ENCODE results near the gene TYMP. TPM values are rescaled to one million over a fixed set of nuclear protein-coding genes. Genes with fewer than 3 reads are reported as not detected.
"Not testable (repeated sequence)": the region's sequence is repeated elsewhere in the genome, so short reads cannot be mapped to it uniquely, and the experiment has no call there.

The TYMP gene
- total RNA-seq, 1 donor from 2014 or later = 56.6 TPM

DNA sequence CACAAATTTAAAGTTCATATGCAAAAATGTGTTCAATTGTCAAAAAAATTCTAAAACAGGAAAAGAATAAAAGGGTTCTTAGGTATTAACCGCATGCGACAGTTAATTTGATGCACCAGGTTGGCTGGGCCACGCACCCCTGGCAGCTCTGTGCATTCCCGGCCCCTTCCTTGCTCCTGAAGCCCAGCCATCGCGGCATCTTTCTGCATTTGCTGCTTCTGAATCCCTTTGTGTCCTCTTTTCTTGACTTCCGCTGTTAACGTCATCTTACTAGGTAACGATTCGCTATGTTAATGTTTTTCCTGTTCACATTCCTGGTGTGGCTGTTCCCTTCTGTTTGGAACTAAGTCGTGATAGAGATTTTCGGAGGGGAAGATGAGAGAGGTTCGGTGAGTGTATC lies 8.0 kb upstream of the TYMP start:
- TF ChIP-seq, protein P1, sequence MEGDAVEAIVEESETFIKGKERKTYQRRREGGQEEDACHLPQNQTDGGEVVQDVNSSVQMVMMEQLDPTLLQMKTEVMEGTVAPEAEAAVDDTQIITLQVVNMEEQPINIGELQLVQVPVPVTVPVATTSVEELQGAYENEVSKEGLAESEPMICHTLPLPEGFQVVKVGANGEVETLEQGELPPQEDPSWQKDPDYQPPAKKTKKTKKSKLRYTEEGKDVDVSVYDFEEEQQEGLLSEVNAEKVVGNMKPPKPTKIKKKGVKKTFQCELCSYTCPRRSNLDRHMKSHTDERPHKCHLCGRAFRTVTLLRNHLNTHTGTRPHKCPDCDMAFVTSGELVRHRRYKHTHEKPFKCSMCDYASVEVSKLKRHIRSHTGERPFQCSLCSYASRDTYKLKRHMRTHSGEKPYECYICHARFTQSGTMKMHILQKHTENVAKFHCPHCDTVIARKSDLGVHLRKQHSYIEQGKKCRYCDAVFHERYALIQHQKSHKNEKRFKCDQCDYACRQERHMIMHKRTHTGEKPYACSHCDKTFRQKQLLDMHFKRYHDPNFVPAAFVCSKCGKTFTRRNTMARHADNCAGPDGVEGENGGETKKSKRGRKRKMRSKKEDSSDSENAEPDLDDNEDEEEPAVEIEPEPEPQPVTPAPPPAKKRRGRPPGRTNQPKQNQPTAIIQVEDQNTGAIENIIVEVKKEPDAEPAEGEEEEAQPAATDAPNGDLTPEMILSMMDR (IDR thresholded peaks at IDR 0.05; ENCODE audit: insufficient read depth, low read length, severe bottlenecking) = no peak
- no peak overlapping the region for H3K4me3 ChIP-seq (ENCODE audit: low read depth, low read length)
- DNase-seq (ENCODE audit: low read depth) (no peak), FAIRE-seq (no peak)
- no peaks in the 10 kb centered on the region for H3K36me3 ChIP-seq (ENCODE audit: control insufficient read depth, insufficient read depth, low read length)
- H3K27me3 ChIP-seq (ENCODE audit: control insufficient read depth, insufficient read depth, low read length) = no peaks in the 10 kb centered on the region

DNA sequence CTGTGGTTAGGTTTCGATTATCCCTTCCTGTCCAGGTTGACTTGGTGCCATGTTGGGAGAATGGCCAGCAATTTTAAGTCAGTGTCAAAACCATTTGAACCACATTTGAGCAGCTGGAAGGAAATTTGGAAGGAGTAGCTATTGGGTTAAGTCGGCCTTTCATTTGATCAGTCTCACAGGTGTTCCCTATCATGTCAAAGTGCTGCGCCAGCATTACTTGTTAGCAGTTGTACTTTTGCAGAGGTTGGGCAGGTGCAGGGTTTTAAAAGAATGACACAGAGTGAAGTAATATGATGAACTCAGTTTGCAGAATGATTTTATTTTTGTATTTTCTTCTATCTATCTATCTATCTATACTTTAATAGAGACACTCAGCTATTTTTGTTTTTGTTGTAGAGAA lies 6.4 kb upstream of the TYMP start:
- Histone ChIP-seq H3K27me3 (ENCODE audit: control insufficient read depth, insufficient read depth, low read length) (no peaks in the 10 kb centered on the region), H3K36me3 (ENCODE audit: control insufficient read depth, insufficient read depth, low read length) (no peaks in the 10 kb centered on the region), H3K4me3 (ENCODE audit: low read depth, low read length) (no peak overlapping the region)
- FAIRE-seq = no peak
- no peak for DNase-seq (ENCODE audit: low read depth)
- TF ChIP-seq, protein P1 (IDR thresholded peaks at IDR 0.05; ENCODE audit: insufficient read depth, low read length, severe bottlenecking) = no peak

DNA sequence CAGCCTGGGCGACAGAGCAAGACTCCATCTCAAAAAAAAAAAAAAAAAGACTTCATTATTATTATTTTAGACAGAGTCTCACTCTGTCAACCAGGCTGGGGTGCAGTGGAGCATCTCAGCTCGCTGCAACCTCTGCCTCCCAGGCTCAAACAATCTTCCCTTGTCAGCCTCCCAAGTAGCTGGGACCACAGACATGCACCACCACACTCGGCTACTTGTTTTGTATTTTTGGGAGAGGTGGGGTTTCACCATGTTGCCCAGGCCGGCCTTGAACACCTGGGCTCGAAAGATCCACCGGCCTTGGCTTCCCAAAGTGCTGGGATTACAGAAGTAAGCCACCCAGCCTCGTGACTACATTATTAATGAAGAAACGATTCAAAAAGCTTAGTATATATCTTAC lies 5.3 kb upstream of the TYMP start:
- FAIRE-seq = no peak
- H3K36me3 ChIP-seq (ENCODE audit: control insufficient read depth, insufficient read depth, low read length) = no peaks in the 10 kb centered on the region
- no peak overlapping the region for H3K4me3 ChIP-seq (ENCODE audit: low read depth, low read length)
- H3K27me3 ChIP-seq (ENCODE audit: control insufficient read depth, insufficient read depth, low read length) = no peaks in the 10 kb centered on the region
- DNase-seq (ENCODE audit: low read depth) = no peak
- TF ChIP-seq, protein P1 (IDR thresholded peaks at IDR 0.05; ENCODE audit: insufficient read depth, low read length, severe bottlenecking) = no peak

DNA sequence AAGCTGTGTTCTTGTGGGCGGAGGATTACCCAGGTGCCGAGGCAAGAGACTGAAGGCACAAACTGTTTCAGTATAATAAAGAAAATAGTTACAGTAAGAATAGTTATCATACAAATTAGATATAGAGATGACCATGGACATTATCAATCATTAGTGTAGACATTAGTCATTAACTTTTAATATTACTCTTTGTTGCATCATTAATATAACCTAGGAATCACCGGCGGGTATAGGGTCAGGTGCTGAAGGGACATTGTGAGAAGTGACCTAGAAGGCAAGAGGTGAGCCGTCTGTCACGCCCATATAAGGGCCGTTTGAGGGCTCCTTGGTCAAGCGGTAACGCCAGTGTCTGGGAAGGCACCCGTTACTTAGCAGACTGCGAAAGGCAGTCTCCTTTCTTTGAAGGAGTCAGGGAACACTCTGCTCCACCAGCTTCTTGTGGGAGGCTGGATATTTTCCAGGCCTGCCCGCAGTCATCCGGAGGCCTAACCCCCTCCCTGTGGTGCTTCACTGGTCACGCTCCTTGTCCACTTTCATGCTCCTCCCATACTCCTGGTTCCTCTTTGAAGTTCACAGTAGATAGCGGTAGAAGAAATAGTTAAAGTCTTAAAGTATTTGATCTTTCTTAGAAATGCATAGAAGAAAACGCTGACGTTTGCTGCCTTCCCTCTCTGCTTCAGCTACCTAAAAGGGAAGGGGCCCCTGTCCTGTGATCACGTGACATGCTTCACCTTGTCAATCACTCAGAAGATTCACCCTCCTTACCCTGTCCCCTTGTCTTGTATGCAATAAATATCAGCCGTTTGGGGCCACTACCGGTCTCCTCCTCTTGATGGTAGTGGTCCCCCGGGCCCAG lies 4.3 kb upstream of the TYMP start:
- not testable (repeated sequence) for H3K36me3 ChIP-seq (ENCODE audit: control insufficient read depth, insufficient read depth, low read length); FAIRE-seq; H3K4me3 ChIP-seq (ENCODE audit: low read depth, low read length); H3K27me3 ChIP-seq (ENCODE audit: control insufficient read depth, insufficient read depth, low read length); DNase-seq (ENCODE audit: low read depth)

DNA sequence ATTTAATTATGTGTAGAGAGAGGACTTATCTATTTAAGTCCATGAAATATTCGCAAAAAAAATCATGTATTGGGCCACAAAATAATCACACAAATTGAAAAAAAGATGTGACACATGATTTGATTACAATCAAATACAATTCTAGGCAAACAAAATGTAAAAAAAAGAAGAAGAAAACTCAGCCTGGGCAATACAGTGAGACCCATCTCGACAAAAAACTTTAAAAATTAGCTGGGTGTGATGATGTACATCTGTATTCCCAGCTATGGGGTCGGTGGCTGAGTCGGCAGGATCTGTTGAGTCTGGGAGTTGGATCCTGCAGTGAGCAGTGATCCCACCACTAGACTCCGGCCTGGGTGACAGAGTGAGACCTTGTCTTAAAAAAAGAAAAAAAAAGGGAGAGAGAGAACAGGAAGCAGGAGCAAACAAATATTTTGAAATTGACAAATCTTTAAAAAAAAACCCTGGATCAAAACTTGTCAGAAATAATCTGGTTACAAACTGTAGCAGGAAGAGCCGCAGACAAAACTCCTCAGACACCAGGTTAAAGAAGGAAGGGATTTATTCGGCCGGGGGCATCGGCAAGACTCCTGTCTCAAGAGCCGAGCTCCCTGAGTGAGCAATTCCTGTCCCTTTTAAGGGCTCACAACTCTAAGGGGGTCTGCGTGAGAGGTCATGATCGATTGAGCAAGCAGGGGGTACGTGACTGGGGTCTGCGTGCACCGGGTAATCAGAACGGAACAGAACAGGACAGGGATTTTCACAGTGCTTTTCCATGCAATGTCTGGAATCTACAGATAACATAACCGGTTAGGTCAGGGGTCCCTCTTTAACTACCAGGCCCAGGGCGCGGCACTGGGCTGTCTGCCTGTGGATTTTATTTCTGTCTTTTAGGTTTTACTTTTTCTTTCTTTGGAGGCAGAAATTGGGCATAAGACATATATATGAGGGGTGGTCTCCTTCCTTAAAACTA lies 3.3 kb upstream of the TYMP start:
- TF ChIP-seq, protein P1 (IDR thresholded peaks at IDR 0.05; ENCODE audit: insufficient read depth, low read length, severe bottlenecking) = no peak
- no peak overlapping the region for H3K4me3 ChIP-seq (ENCODE audit: low read depth, low read length)
- no peak for DNase-seq (ENCODE audit: low read depth)
- no peaks in the 10 kb centered on the region for H3K27me3 ChIP-seq (ENCODE audit: control insufficient read depth, insufficient read depth, low read length)
- no peak for FAIRE-seq
- peaks cover 6% of the 10 kb centered on the region for H3K36me3 ChIP-seq (ENCODE audit: control insufficient read depth, insufficient read depth, low read length)

Data from bronchial epithelial cell (primary cell).